ENCODE data around the gene GPHN.

The GPHN gene

GRCh38 chr14:66595394-66595793 lies 87.4 kb downstream of the GPHN start:
- Mint-ChIP-seq H3K4me3 (no peak overlapping the region), H3K9me3 (peaks cover 89% of the 10 kb centered on the region), H3K27ac (no peak overlapping the region), H3K36me3 (ENCODE audit: low read depth) (no peaks in the 10 kb centered on the region), H3K27me3 (no peaks in the 10 kb centered on the region), H3K4me1 (ENCODE audit: low read depth) (no peaks in the 10 kb centered on the region)
- intact Hi-C loops (cut with micrococcal nuclease): no loop called here

GRCh38 chr14:66596241-66596985 lies 88.5 kb downstream of the GPHN start:
- H3K4me3 Mint-ChIP-seq: no peak overlapping the region

GRCh38 chr14:66600416-66600815 lies 92.5 kb downstream of the GPHN start:
- Mint-ChIP-seq H3K9me3 (peaks cover 39% of the 10 kb centered on the region), H3K36me3 (ENCODE audit: low read depth) (no peaks in the 10 kb centered on the region), H3K4me1 (ENCODE audit: low read depth) (no peaks in the 10 kb centered on the region), H3K27ac (no peak overlapping the region), H3K27me3 (no peaks in the 10 kb centered on the region), H3K4me3 (no peak overlapping the region)
- intact Hi-C loops (cut with micrococcal nuclease): no loop called here

More at GRCh38 chr14:66596241-66596985, 88.5 kb downstream of the GPHN start:
- no peaks in the 10 kb centered on the region for H3K4me1 Mint-ChIP-seq (ENCODE audit: low read depth)
- H3K27ac Mint-ChIP-seq: no peak overlapping the region
- no peaks in the 10 kb centered on the region for H3K27me3 Mint-ChIP-seq
- no peaks in the 10 kb centered on the region for H3K36me3 Mint-ChIP-seq (ENCODE audit: low read depth)
- intact Hi-C loops (cut with micrococcal nuclease): no loop called here
- H3K9me3 Mint-ChIP-seq: peaks cover 78% of the 10 kb centered on the region

- intact Hi-C loops (cut with micrococcal nuclease): no loop called here
- no peaks in the 10 kb centered on the region for H3K27me3 Mint-ChIP-seq
- H3K9me3 Mint-ChIP-seq: peaks cover 35% of the 10 kb centered on the region
- no peak overlapping the region for H3K27ac Mint-ChIP-seq
- H3K36me3 Mint-ChIP-seq (ENCODE audit: low read depth): no peaks in the 10 kb centered on the region
- no peak overlapping the region for H3K4me3 Mint-ChIP-seq
- no peaks in the 10 kb centered on the region for H3K4me1 Mint-ChIP-seq (ENCODE audit: low read depth)
Observed at GRCh38 chr14:66601932-66602578, 94.1 kb downstream of the GPHN start.

GRCh38 chr14:66603945-66604344 lies 96.0 kb downstream of the GPHN start:
- H3K27ac Mint-ChIP-seq: no peak overlapping the region
- H3K27me3 Mint-ChIP-seq: no peaks in the 10 kb centered on the region
- no peaks in the 10 kb centered on the region for H3K4me1 Mint-ChIP-seq (ENCODE audit: low read depth)
- intact Hi-C loops (cut with micrococcal nuclease): no loop called here
- no peak overlapping the region for H3K4me3 Mint-ChIP-seq
- peaks cover 37% of the 10 kb centered on the region for H3K9me3 Mint-ChIP-seq
- no peaks in the 10 kb centered on the region for H3K36me3 Mint-ChIP-seq (ENCODE audit: low read depth)

GRCh38 chr14:66606826-66607225 lies 98.9 kb downstream of the GPHN start:
- no peak overlapping the region for H3K27ac Mint-ChIP-seq
- H3K9me3 Mint-ChIP-seq: peaks cover 49% of the 10 kb centered on the region
- no peaks in the 10 kb centered on the region for H3K4me1 Mint-ChIP-seq (ENCODE audit: low read depth)
- no peaks in the 10 kb centered on the region for H3K27me3 Mint-ChIP-seq
- intact Hi-C loops (cut with micrococcal nuclease): no loop called here
- no peak overlapping the region for H3K4me3 Mint-ChIP-seq
- no peaks in the 10 kb centered on the region for H3K36me3 Mint-ChIP-seq (ENCODE audit: low read depth)

GRCh38 chr14:66610154-66610563 lies 102.2 kb downstream of the GPHN start:
- H3K27me3 Mint-ChIP-seq: no peaks in the 10 kb centered on the region
- H3K27ac Mint-ChIP-seq: no peak overlapping the region
- no peaks in the 10 kb centered on the region for H3K4me1 Mint-ChIP-seq (ENCODE audit: low read depth)
- H3K4me3 Mint-ChIP-seq: no peak overlapping the region
- H3K36me3 Mint-ChIP-seq (ENCODE audit: low read depth): no peaks in the 10 kb centered on the region
- peaks cover 57% of the 10 kb centered on the region for H3K9me3 Mint-ChIP-seq
- intact Hi-C loops (cut with micrococcal nuclease): no loop called here

GRCh38 chr14:66613344-66613743 lies 105.4 kb downstream of the GPHN start:
- H3K4me1 Mint-ChIP-seq (ENCODE audit: low read depth): no peaks in the 10 kb centered on the region
- H3K36me3 Mint-ChIP-seq (ENCODE audit: low read depth): no peaks in the 10 kb centered on the region
- intact Hi-C loops (cut with micrococcal nuclease): no loop called here
- peaks cover 60% of the 10 kb centered on the region for H3K9me3 Mint-ChIP-seq
- H3K27me3 Mint-ChIP-seq: no peaks in the 10 kb centered on the region
- H3K27ac Mint-ChIP-seq: no peak overlapping the region
- no peak overlapping the region for H3K4me3 Mint-ChIP-seq

GRCh38 chr14:66619952-66620351 lies 112.0 kb downstream of the GPHN start:
- no peak overlapping the region for H3K27ac Mint-ChIP-seq
- H3K4me3 Mint-ChIP-seq: no peak overlapping the region
- H3K27me3 Mint-ChIP-seq: no peaks in the 10 kb centered on the region
- no peaks in the 10 kb centered on the region for H3K36me3 Mint-ChIP-seq (ENCODE audit: low read depth)
- H3K4me1 Mint-ChIP-seq (ENCODE audit: low read depth): no peaks in the 10 kb centered on the region
- H3K9me3 Mint-ChIP-seq: peaks cover 73% of the 10 kb centered on the region
- intact Hi-C loops (cut with micrococcal nuclease): no loop called here

GRCh38 chr14:66623838-66624237 lies 115.9 kb downstream of the GPHN start:
- H3K9me3 Mint-ChIP-seq: peaks cover 38% of the 10 kb centered on the region
- H3K27ac Mint-ChIP-seq: no peak overlapping the region
- intact Hi-C loops (cut with micrococcal nuclease): no loop called here

GRCh38 chr14:66624336-66624937 lies 116.5 kb downstream of the GPHN start:
- Mint-ChIP-seq H3K36me3 (ENCODE audit: low read depth) (no peaks in the 10 kb centered on the region), H3K4me3 (no peak overlapping the region), H3K27ac (no peak overlapping the region), H3K27me3 (no peaks in the 10 kb centered on the region), H3K9me3 (peaks cover 37% of the 10 kb centered on the region), H3K4me1 (ENCODE audit: low read depth) (no peaks in the 10 kb centered on the region)
- intact Hi-C loops (cut with micrococcal nuclease): no loop called here

More at GRCh38 chr14:66623838-66624237, 115.9 kb downstream of the GPHN start:
- no peaks in the 10 kb centered on the region for H3K27me3 Mint-ChIP-seq
- H3K36me3 Mint-ChIP-seq (ENCODE audit: low read depth): no peaks in the 10 kb centered on the region
- no peaks in the 10 kb centered on the region for H3K4me1 Mint-ChIP-seq (ENCODE audit: low read depth)
- no peak overlapping the region for H3K4me3 Mint-ChIP-seq

- intact Hi-C loops (cut with micrococcal nuclease): no loop called here
- no peaks in the 10 kb centered on the region for H3K36me3 Mint-ChIP-seq (ENCODE audit: low read depth)
- no peaks in the 10 kb centered on the region for H3K27me3 Mint-ChIP-seq
- no peaks in the 10 kb centered on the region for H3K9me3 Mint-ChIP-seq
- no peak overlapping the region for H3K27ac Mint-ChIP-seq
- H3K4me1 Mint-ChIP-seq (ENCODE audit: low read depth): no peaks in the 10 kb centered on the region
- no peak overlapping the region for H3K4me3 Mint-ChIP-seq
Observed at GRCh38 chr14:66628636-66629035, 120.7 kb downstream of the GPHN start.

- Mint-ChIP-seq H3K4me3 (no peak overlapping the region), H3K4me1 (ENCODE audit: low read depth) (no peaks in the 10 kb centered on the region), H3K27ac (no peak overlapping the region), H3K36me3 (ENCODE audit: low read depth) (no peaks in the 10 kb centered on the region), H3K27me3 (no peaks in the 10 kb centered on the region), H3K9me3 (no peaks in the 10 kb centered on the region)
- intact Hi-C loops (cut with micrococcal nuclease): no loop called here
Observed at GRCh38 chr14:66629499-66629898, 121.6 kb downstream of the GPHN start.

GRCh38 chr14:66634876-66635275 lies 126.9 kb downstream of the GPHN start:
- Mint-ChIP-seq H3K4me3 (no peak overlapping the region), H3K4me1 (ENCODE audit: low read depth) (no peaks in the 10 kb centered on the region), H3K9me3 (no peaks in the 10 kb centered on the region), H3K27ac (no peak overlapping the region), H3K27me3 (no peaks in the 10 kb centered on the region), H3K36me3 (ENCODE audit: low read depth) (no peaks in the 10 kb centered on the region)
- intact Hi-C loops (cut with micrococcal nuclease): no loop called here

Measured in dendritic cell treated with granulocyte-macrophage colony-stimulating factor and Interleukin-4, amounts not matched to agents 40 ng/mL and 50 ng/mL, for 4 days (primary cell).